Measurements from ENCODE around the gene GMCL2. TPM values are rescaled to one million over a fixed set of nuclear protein-coding genes. Genes with fewer than 3 reads are reported as not detected.
A peak's percentile ranks its signal among the peaks of the same experiment; 100 is the strongest.

GMCL2 gene
- total RNA-seq, 2 experiments from 2014 or later: not detected

GRCh38 chr5:178155065-178155464, 32.1 kb downstream of the GMCL2 start:
- CTCF ChIA-PET: interaction anchor here (0.6 to 2.8 kb wide), 5 partner anchors 11 to 80 kb away, joined by 3 to 13 read pairs (median 4); no protein-coding TSS in a partner anchor
- Mint-ChIP-seq H3K4me3 (no peak overlapping the region), H3K4me1 (ENCODE audit: low read depth) (peaks cover 34% of the 10 kb centered on the region), H3K36me3 (ENCODE audit: low read depth) (peaks cover 18% of the 10 kb centered on the region), H3K27ac (no peak overlapping the region), H3K9me3 (no peaks in the 10 kb centered on the region), H3K27me3 (ENCODE audit: low read depth) (no peaks in the 10 kb centered on the region)
- no peak for DNase-seq
- intact Hi-C loops (cut with micrococcal nuclease): loop anchor here (2.0 to 10.0 kb wide), 2 partner anchors 50 to 560 kb away; partner anchors contain the start of genes HNRNPAB and TMED9

- Mint-ChIP-seq H3K36me3 (ENCODE audit: low read depth) (peaks cover 28% of the 10 kb centered on the region), H3K4me1 (ENCODE audit: low read depth) (peaks cover 45% of the 10 kb centered on the region), H3K27me3 (ENCODE audit: low read depth) (no peaks in the 10 kb centered on the region), H3K27ac (peak within 1 kb of the TSS; percentile 81), H3K4me3 (peak within 1 kb of the TSS; percentile 96), H3K9me3 (no peaks in the 10 kb centered on the region)
- DNase-seq: peak; percentile 99
- intact Hi-C loops (cut with micrococcal nuclease): loop anchor here (1.0 to 10.0 kb wide), 4 partner anchors 23 to 559 kb away; partner anchors contain the start of genes HNRNPAB, N4BP3 and TMED9
- CTCF ChIA-PET: interaction anchor here (1.7 to 2.8 kb wide), 2 partner anchors 8 to 79 kb away, joined by 5 to 13 read pairs; no protein-coding TSS in a partner anchor
These were observed 33.4 kb downstream of the GMCL2 start, which contains the start of gene NHP2 for GRCh38 chr5:178153530-178154340. TSS of gene NHP2 (minus strand) at chr5:178153885. CDS start at chr5:178153817, 68 bp downstream.

- CTCF ChIA-PET: interaction anchor here (0.9 to 2.8 kb wide), 4 partner anchors 9 to 78 kb away, joined by 3 to 13 read pairs (median 4); no protein-coding TSS in a partner anchor
- H3K36me3 Mint-ChIP-seq (ENCODE audit: low read depth): peaks cover 30% of the 10 kb centered on the region
- intact Hi-C loops (cut with micrococcal nuclease): loop anchor here (5.0 to 10.0 kb wide), 2 partner anchors 40 to 558 kb away; partner anchors contain the start of genes N4BP3 and TMED9
- no peaks in the 10 kb centered on the region for H3K27me3 Mint-ChIP-seq (ENCODE audit: low read depth)
- no peaks in the 10 kb centered on the region for H3K9me3 Mint-ChIP-seq
- peak overlapping the region; percentile 81 for H3K27ac Mint-ChIP-seq
- no peak for DNase-seq
- H3K4me1 Mint-ChIP-seq (ENCODE audit: low read depth): peaks cover 48% of the 10 kb centered on the region
- peak overlapping the region; percentile 96 for H3K4me3 Mint-ChIP-seq
These were observed 34.4 kb downstream of the GMCL2 start for GRCh38 chr5:178152491-178153444.

GRCh38 chr5:178150977-178151734, 36.0 kb downstream of the GMCL2 start:
- peaks cover 34% of the 10 kb centered on the region for H3K36me3 Mint-ChIP-seq (ENCODE audit: low read depth)
- H3K4me3 Mint-ChIP-seq: peak overlapping the region; percentile 15

GRCh38 chr5:178149199-178149932, 37.8 kb downstream of the GMCL2 start:
- Mint-ChIP-seq H3K4me3 (no peak overlapping the region), H3K27me3 (ENCODE audit: low read depth) (no peaks in the 10 kb centered on the region), H3K36me3 (ENCODE audit: low read depth) (peaks cover 40% of the 10 kb centered on the region), H3K27ac (peak overlapping the region; percentile 69), H3K4me1 (ENCODE audit: low read depth) (peaks cover 61% of the 10 kb centered on the region), H3K9me3 (no peaks in the 10 kb centered on the region)
- no peak for DNase-seq
- intact Hi-C loops (cut with micrococcal nuclease): no loop called here
- CTCF ChIA-PET: interaction anchor here (0.8 to 9.1 kb wide), 6 partner anchors 29 to 74 kb away, joined by 3 to 76 read pairs (median 4); no protein-coding TSS in a partner anchor

More at GRCh38 chr5:178150977-178151734, 36.0 kb downstream of the GMCL2 start:
- peaks cover 55% of the 10 kb centered on the region for H3K4me1 Mint-ChIP-seq (ENCODE audit: low read depth)
- intact Hi-C loops (cut with micrococcal nuclease): loop anchor here (5.0 to 10.0 kb wide), 2 partner anchors 39 to 556 kb away; partner anchors contain the start of genes N4BP3 and TMED9
- no peak for DNase-seq
- no peaks in the 10 kb centered on the region for H3K9me3 Mint-ChIP-seq
- CTCF ChIA-PET: interaction anchor here (1.0 to 9.1 kb wide), 2 partner anchors 16 to 76 kb away, joined by 3 to 76 read pairs; no protein-coding TSS in a partner anchor
- peak overlapping the region; percentile 69 for H3K27ac Mint-ChIP-seq
- H3K27me3 Mint-ChIP-seq (ENCODE audit: low read depth): no peaks in the 10 kb centered on the region

GRCh38 chr5:178147406-178147805, 39.8 kb downstream of the GMCL2 start:
- Mint-ChIP-seq H3K9me3 (no peaks in the 10 kb centered on the region), H3K4me1 (ENCODE audit: low read depth) (peaks cover 49% of the 10 kb centered on the region), H3K36me3 (ENCODE audit: low read depth) (peaks cover 48% of the 10 kb centered on the region), H3K27me3 (ENCODE audit: low read depth) (no peaks in the 10 kb centered on the region), H3K27ac (peak overlapping the region; percentile 50), H3K4me3 (no peak overlapping the region)
- intact Hi-C loops (cut with micrococcal nuclease): no loop called here
- no peak for DNase-seq
- CTCF ChIA-PET: interaction anchor here (1.5 to 9.1 kb wide), 2 partner anchors 27 to 72 kb away, joined by 4 to 76 read pairs; no protein-coding TSS in a partner anchor

GRCh38 chr5:178145965-178146820, 41.0 kb downstream of the GMCL2 start:
- no peaks in the 10 kb centered on the region for H3K27me3 Mint-ChIP-seq (ENCODE audit: low read depth)
- H3K36me3 Mint-ChIP-seq (ENCODE audit: low read depth): peaks cover 48% of the 10 kb centered on the region
- H3K27ac Mint-ChIP-seq: peak overlapping the region; percentile 70
- H3K9me3 Mint-ChIP-seq: no peaks in the 10 kb centered on the region
- peak; percentile 83 for DNase-seq
- intact Hi-C loops (cut with micrococcal nuclease): loop anchor here (1.0 kb wide), 2 partner anchors 25 to 70 kb away; no protein-coding TSS in a partner anchor
- CTCF ChIA-PET: interaction anchor here (0.8 to 9.1 kb wide), 7 partner anchors 11 to 71 kb away, joined by 3 to 76 read pairs (median 4); no protein-coding TSS in a partner anchor
- H3K4me1 Mint-ChIP-seq (ENCODE audit: low read depth): peaks cover 40% of the 10 kb centered on the region
- no peak overlapping the region for H3K4me3 Mint-ChIP-seq

GRCh38 chr5:178143901-178144300, 43.3 kb downstream of the GMCL2 start:
- DNase-seq: no peak
- H3K9me3 Mint-ChIP-seq: no peaks in the 10 kb centered on the region
- intact Hi-C loops (cut with micrococcal nuclease): no loop called here
- H3K4me3 Mint-ChIP-seq: no peak overlapping the region
- H3K36me3 Mint-ChIP-seq (ENCODE audit: low read depth): peaks cover 38% of the 10 kb centered on the region
- peaks cover 20% of the 10 kb centered on the region for H3K4me1 Mint-ChIP-seq (ENCODE audit: low read depth)
- H3K27me3 Mint-ChIP-seq (ENCODE audit: low read depth): no peaks in the 10 kb centered on the region
- CTCF ChIA-PET: interaction anchor here (0.5 to 9.1 kb wide), 7 partner anchors 8 to 1000 kb away, joined by 3 to 76 read pairs (median 3); no protein-coding TSS in a partner anchor
- no peak overlapping the region for H3K27ac Mint-ChIP-seq

GRCh38 chr5:178143246-178143645, 43.9 kb downstream of the GMCL2 start:
- H3K27ac Mint-ChIP-seq: no peak overlapping the region
- peaks cover 38% of the 10 kb centered on the region for H3K36me3 Mint-ChIP-seq (ENCODE audit: low read depth)
- H3K9me3 Mint-ChIP-seq: no peaks in the 10 kb centered on the region

GRCh38 chr5:178142642-178143041, 44.5 kb downstream of the GMCL2 start:
- no peaks in the 10 kb centered on the region for H3K9me3 Mint-ChIP-seq
- DNase-seq: no peak
- H3K36me3 Mint-ChIP-seq (ENCODE audit: low read depth): peaks cover 36% of the 10 kb centered on the region
- intact Hi-C loops (cut with micrococcal nuclease): no loop called here
- H3K27ac Mint-ChIP-seq: no peak overlapping the region
- no peak overlapping the region for H3K4me3 Mint-ChIP-seq
- H3K4me1 Mint-ChIP-seq (ENCODE audit: low read depth): peaks cover 17% of the 10 kb centered on the region
- H3K27me3 Mint-ChIP-seq (ENCODE audit: low read depth): no peaks in the 10 kb centered on the region
- CTCF ChIA-PET: interaction anchor here (1.0 to 9.1 kb wide), 3 partner anchors 10 to 67 kb away, joined by 3 to 76 read pairs (median 6); no protein-coding TSS in a partner anchor

More at GRCh38 chr5:178143246-178143645, 43.9 kb downstream of the GMCL2 start:
- Mint-ChIP-seq H3K27me3 (ENCODE audit: low read depth) (no peaks in the 10 kb centered on the region), H3K4me3 (no peak overlapping the region), H3K4me1 (ENCODE audit: low read depth) (peaks cover 18% of the 10 kb centered on the region)
- intact Hi-C loops (cut with micrococcal nuclease): no loop called here
- CTCF ChIA-PET: interaction anchor here (0.6 to 9.1 kb wide), 4 partner anchors 9 to 68 kb away, joined by 3 to 76 read pairs (median 4); no protein-coding TSS in a partner anchor
- DNase-seq: no peak

Data from activated naive CD4-positive, alpha-beta T cell treated with anti-CD3 and anti-CD28 coated beads for 36 hours (primary cell).